ENCODE measurements around the gene KRTAP2-4.

GRCh38 chr17:41054025-41054424 lies 11.7 kb downstream of the KRTAP2-4 start:
- TF ChIP-seq, protein P1, sequence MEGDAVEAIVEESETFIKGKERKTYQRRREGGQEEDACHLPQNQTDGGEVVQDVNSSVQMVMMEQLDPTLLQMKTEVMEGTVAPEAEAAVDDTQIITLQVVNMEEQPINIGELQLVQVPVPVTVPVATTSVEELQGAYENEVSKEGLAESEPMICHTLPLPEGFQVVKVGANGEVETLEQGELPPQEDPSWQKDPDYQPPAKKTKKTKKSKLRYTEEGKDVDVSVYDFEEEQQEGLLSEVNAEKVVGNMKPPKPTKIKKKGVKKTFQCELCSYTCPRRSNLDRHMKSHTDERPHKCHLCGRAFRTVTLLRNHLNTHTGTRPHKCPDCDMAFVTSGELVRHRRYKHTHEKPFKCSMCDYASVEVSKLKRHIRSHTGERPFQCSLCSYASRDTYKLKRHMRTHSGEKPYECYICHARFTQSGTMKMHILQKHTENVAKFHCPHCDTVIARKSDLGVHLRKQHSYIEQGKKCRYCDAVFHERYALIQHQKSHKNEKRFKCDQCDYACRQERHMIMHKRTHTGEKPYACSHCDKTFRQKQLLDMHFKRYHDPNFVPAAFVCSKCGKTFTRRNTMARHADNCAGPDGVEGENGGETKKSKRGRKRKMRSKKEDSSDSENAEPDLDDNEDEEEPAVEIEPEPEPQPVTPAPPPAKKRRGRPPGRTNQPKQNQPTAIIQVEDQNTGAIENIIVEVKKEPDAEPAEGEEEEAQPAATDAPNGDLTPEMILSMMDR (IDR thresholded peaks at IDR 0.05; ENCODE audit: insufficient read depth, low read length, poor library complexity, severe bottlenecking) = no peak
- no peak for TF ChIP-seq EZH2phosphoT487 (conservative IDR thresholded peaks at IDR 0.05; ENCODE audit: low read length)
